HCT116 (cell line): ENCODE measurements around the gene GRK1. TPM values are rescaled to one million over a fixed set of nuclear protein-coding genes. Genes with fewer than 3 reads are reported as not detected.

Experiments
- ATAC-seq: fragments of 200-7000 bp; cut with Tn5 transposase; 2 replicates; pipeline ENCODE4 v1.9.1; 2020; ENCODE audit warnings: mild to moderate bottlenecking, moderate library complexity
- BruUV-seq: library from RNA; stranded (reverse); fragments of 400-500 nt; replicated peaks from 2 replicates; lab custom pipeline; 2021; lab: Mats Ljungman, UMichigan
- CTCF ChIA-PET: fragments of 300-600 bp; sonication (Branson Sonifier 250); formaldehyde crosslinking; loops from one replicate; lab custom pipeline; 2021; ENCODE audit warnings: antibody characterized with exemption; lab: Charles Lee
- POLR2A ChIA-PET: fragments of 300-600, 350-600 bp; sonication (Branson Sonifier 250); formaldehyde crosslinking; loops from one replicate; lab custom pipeline; 2021; ENCODE audit warnings: antibody characterized with exemption; lab: Charles Lee
- RAD21 ChIA-PET, 2 experiments: fragments of 300-600 bp; sonication (Branson Sonifier 250); formaldehyde crosslinking; loops; one replicate each; lab custom pipeline; 2023; ENCODE audit warnings: low total read pairs in 2 of 2; ENCODE audit not compliant: uncharacterized antibody in 2 of 2, unreplicated experiment in 2 of 2, low non-redundant PET in 1 of 2; lab: Charles Lee
- DNase-seq: peaks from one replicate; pipeline ENCODE4 v3.0.0-alpha.2; 2010; ENCODE audit warnings: low read depth, low spot score
- H2AFZ ChIP-seq: fragments of 200-600 bp; shearing (Covaris generic), sonication (generic); 2 replicates; pipeline ENCODE4 v1.6.1; 2017; ENCODE audit warnings: low read depth, mixed run types, mixed read lengths, antibody characterized with exemption, low read length; ENCODE audit not compliant: poor library complexity, severe bottlenecking
- H3K27ac ChIP-seq: 2 replicates; pipeline ENCODE4 v1.5.1; 2012; ENCODE audit warnings: low read depth, low read length
- H3K27me3 ChIP-seq: fragments of 200-600 bp; sonication (generic); 2 replicates; pipeline ENCODE4 v1.6.1; 2016; ENCODE audit warnings: mixed run types, low read length, mixed read lengths; ENCODE audit not compliant: insufficient read depth
- H3K36me3 ChIP-seq, 2 experiments: fragments of 200-500 bp in 1 of 2; fragments of 200-600 bp in 1 of 2; sonication (Bioruptor generic) in 1 of 2; sonication (generic) in 1 of 2; 2 replicates each; pipeline versions ENCODE4 v1.5.1 to v1.6.1; 2014 to 2016; ENCODE audit warnings: low read length in 2 of 2, inconsistent platforms in 1 of 2, mixed read lengths in 1 of 2, mixed run types in 1 of 2; ENCODE audit not compliant: insufficient read depth in 2 of 2, control insufficient read depth in 1 of 2
- H3K4me1 ChIP-seq, 2 experiments: fragments of 200-600 bp in 1 of 2; sonication (generic) in 1 of 2; 2 replicates each; pipeline versions ENCODE4 v1.5.1 to v1.6.1; 2012 to 2017; ENCODE audit warnings: low read length in 2 of 2, inconsistent platforms in 1 of 2, mild to moderate bottlenecking in 1 of 2, mixed read lengths in 1 of 2, mixed run types in 1 of 2, moderate library complexity in 1 of 2; ENCODE audit not compliant: insufficient read depth in 2 of 2, control insufficient read depth in 1 of 2
- H3K4me2 ChIP-seq: fragments of 200-600 bp; sonication (generic); 2 replicates; pipeline ENCODE4 v1.6.1; 2017; ENCODE audit warnings: mixed run types, low read length, mixed read lengths
- H3K4me3 ChIP-seq, 2 experiments: fragments of 200-600 bp in 1 of 2; sonication (generic) in 1 of 2; replicated peaks in 1 of 2; 2 replicates each; pipeline ENCODE4 v1.5.1; 2011 to 2016; ENCODE audit warnings: low read length in 2 of 2, control low read depth in 1 of 2, low read depth in 1 of 2, mild to moderate bottlenecking in 1 of 2, mixed read lengths in 1 of 2, mixed run types in 1 of 2
- H3K79me2 ChIP-seq: fragments of 200-600 bp; sonication (generic); 2 replicates; pipeline ENCODE4 v1.6.1; 2017; ENCODE audit warnings: mild to moderate bottlenecking, mixed run types, low read length, moderate library complexity, mixed read lengths; ENCODE audit not compliant: insufficient read depth
- H3K9ac ChIP-seq: fragments of 200-600 bp; sonication (generic); 2 replicates; pipeline ENCODE4 v1.6.1; 2016; ENCODE audit warnings: low read length, mixed read lengths
- H3K9me2 ChIP-seq: fragments of 200-600 bp; sonication (generic), shearing (Covaris generic); 2 replicates; pipeline ENCODE4 v1.6.1; 2017; ENCODE audit warnings: mixed run types, mild to moderate bottlenecking, moderate library complexity; ENCODE audit not compliant: insufficient read depth
- H3K9me3 ChIP-seq, 2 experiments: fragments of 200-500 bp in 1 of 2; fragments of 200-600 bp in 1 of 2; sonication (Bioruptor generic) in 1 of 2; sonication (generic) in 1 of 2; 2 replicates each; pipeline ENCODE4 v1.6.1; 2014 to 2017; ENCODE audit warnings: low read length in 2 of 2, mixed read lengths in 2 of 2, inconsistent platforms in 1 of 2, low read depth in 1 of 2, mild to moderate bottlenecking in 1 of 2, mixed run types in 1 of 2, moderate library complexity in 1 of 2; ENCODE audit not compliant: control insufficient read depth in 1 of 2, insufficient read depth in 1 of 2
- H4K20me1 ChIP-seq: fragments of 200-600 bp; sonication (generic), shearing (Covaris generic); 2 replicates; pipeline ENCODE4 v1.6.1; 2017; ENCODE audit warnings: mixed run types, mild to moderate bottlenecking, moderate library complexity; ENCODE audit not compliant: insufficient read depth
- CBX3 ChIP-seq: IDR thresholded peaks from 2 replicates; pipeline ENCODE4 v1.6.1; 2012; ENCODE audit warnings: low read depth
- EZH2 ChIP-seq: fragments of 200-600 bp; sonication (generic); IDR thresholded peaks from 2 replicates; pipeline ENCODE4 v1.6.1; 2017; ENCODE audit warnings: antibody characterized with exemption, mixed run types
- EZH2phosphoT487 ChIP-seq: fragments of 200-600 bp; IDR thresholded peaks from 2 replicates; pipeline ENCODE4 v1.6.1; 2018; ENCODE audit warnings: antibody characterized with exemption, borderline replicate concordance
- FOSL1 ChIP-seq: IDR thresholded peaks from 2 replicates; pipeline ENCODE4 v1.6.1; 2012; ENCODE audit warnings: low read depth
- JUND ChIP-seq: IDR thresholded peaks from 2 replicates; pipeline ENCODE4 v1.6.1; 2012
- POLR2A ChIP-seq: IDR thresholded peaks from 2 replicates; pipeline ENCODE4 v1.7.0; 2011; ENCODE audit warnings: borderline replicate concordance; ENCODE audit not compliant: insufficient read depth, insufficient read length; ENCODE audit errors: extremely low read depth
- SIN3A ChIP-seq: IDR thresholded peaks from 2 replicates; pipeline ENCODE4 v1.6.1; 2012; ENCODE audit warnings: low read depth
- SP1 ChIP-seq: IDR thresholded peaks from 2 replicates; pipeline ENCODE4 v1.6.1; 2012; ENCODE audit warnings: low read depth
- SRF ChIP-seq: IDR thresholded peaks from 2 replicates; pipeline ENCODE4 v1.6.1; 2012; ENCODE audit warnings: low read depth
- TCF7L2 ChIP-seq: IDR thresholded peaks from 2 replicates; pipeline ENCODE4 v1.7.0; 2011; ENCODE audit warnings: borderline replicate concordance, inconsistent platforms; ENCODE audit not compliant: insufficient read depth, insufficient read length; ENCODE audit errors: extremely low read depth
- YY1 ChIP-seq: IDR thresholded peaks from 2 replicates; pipeline ENCODE4 v1.6.1; 2011; ENCODE audit warnings: low read length, low read depth, moderate library complexity, mild to moderate bottlenecking; ENCODE audit not compliant: insufficient replicate concordance; ENCODE audit errors: extremely low read depth
- intact Hi-C: fragments of 100-400 bp; cut with micrococcal nuclease; formaldehyde crosslinking; loops from 2 replicates; pipeline ENCODE4 v1.10.0; 2022
- total RNA-seq: library from RNA; stranded (reverse); gene quantifications from one replicate; pipeline ENCODE4 v1.2.1, GENCODE V29; 2021; ENCODE audit not compliant: unreplicated experiment
- TF ChIP-seq, protein P1 (sequence below): IDR thresholded peaks from 2 replicates; pipeline ENCODE4 v1.6.1; 2012
- TF ChIP-seq, protein P2 (sequence below): IDR thresholded peaks from 2 replicates; pipeline ENCODE4 v1.6.1; 2011; ENCODE audit warnings: mild to moderate bottlenecking, low read length, moderate library complexity; ENCODE audit not compliant: insufficient replicate concordance; ENCODE audit errors: extremely low read depth

GRK1 gene
- total RNA-seq, 1 experiment from 2014 or later: not detected

DNA sequence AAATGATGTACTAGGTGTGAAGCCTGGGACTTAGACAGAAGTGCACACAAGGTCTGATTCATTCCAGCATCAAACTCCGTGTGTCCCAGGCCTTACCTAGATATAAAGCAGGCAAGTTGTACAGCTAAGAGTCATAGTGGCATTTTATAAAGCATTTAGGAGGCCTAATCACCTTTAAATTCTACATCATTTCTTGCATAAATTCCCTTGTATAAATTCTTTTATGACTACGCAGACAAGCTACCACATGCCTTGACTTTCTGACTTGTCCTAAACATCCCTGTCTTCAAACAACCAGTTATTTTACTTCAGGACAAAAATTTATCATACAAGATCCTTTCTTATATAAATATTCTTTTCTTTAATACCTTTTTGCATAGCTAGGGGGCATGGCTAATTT is 114.6 kb downstream of the GRK1 start:
- no peaks in the 10 kb centered on the region for H4K20me1 ChIP-seq
- H3K4me1 ChIP-seq: peaks cover 12 to 16% of the 10 kb centered on the region in 2 experiments
- ChIA-PET POLR2A (no interaction called here), RAD21 (no interaction called here), CTCF (no interaction called here)
- no peaks in the 10 kb centered on the region for H3K27me3 ChIP-seq
- DNase-seq: no peak
- no peaks in the 10 kb centered on the region for H3K36me3 ChIP-seq
- ATAC-seq: no peak
- no peaks in the 10 kb centered on the region for H3K79me2 ChIP-seq
- H3K4me2 ChIP-seq: no peak overlapping the region
- no peaks in the 10 kb centered on the region for H3K9me3 ChIP-seq
- no peak overlapping the region for H3K4me3 ChIP-seq
- H3K9ac ChIP-seq: no peak overlapping the region
- no peaks in the 10 kb centered on the region for H3K9me2 ChIP-seq
- intact Hi-C loops: no loop called here
- BruUV-seq: no TSS peak
- H3K27ac ChIP-seq: no peak overlapping the region
- TF ChIP-seq, protein P1, sequence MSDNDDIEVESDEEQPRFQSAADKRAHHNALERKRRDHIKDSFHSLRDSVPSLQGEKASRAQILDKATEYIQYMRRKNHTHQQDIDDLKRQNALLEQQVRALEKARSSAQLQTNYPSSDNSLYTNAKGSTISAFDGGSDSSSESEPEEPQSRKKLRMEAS: no peak
- TF ChIP-seq POLR2A (no peak), YY1 (no peak), SRF (no peak), CBX3 (no peak), SP1 (no peak), EZH2phosphoT487 (no peak), SIN3A (no peak), EZH2 (no peak), FOSL1 (no peak), TCF7L2 (no peak), JUND (no peak)
- TF ChIP-seq, protein P2, sequence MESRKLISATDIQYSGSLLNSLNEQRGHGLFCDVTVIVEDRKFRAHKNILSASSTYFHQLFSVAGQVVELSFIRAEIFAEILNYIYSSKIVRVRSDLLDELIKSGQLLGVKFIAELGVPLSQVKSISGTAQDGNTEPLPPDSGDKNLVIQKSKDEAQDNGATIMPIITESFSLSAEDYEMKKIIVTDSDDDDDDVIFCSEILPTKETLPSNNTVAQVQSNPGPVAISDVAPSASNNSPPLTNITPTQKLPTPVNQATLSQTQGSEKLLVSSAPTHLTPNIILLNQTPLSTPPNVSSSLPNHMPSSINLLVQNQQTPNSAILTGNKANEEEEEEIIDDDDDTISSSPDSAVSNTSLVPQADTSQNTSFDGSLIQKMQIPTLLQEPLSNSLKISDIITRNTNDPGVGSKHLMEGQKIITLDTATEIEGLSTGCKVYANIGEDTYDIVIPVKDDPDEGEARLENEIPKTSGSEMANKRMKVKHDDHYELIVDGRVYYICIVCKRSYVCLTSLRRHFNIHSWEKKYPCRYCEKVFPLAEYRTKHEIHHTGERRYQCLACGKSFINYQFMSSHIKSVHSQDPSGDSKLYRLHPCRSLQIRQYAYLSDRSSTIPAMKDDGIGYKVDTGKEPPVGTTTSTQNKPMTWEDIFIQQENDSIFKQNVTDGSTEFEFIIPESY: no peak
- H2AFZ ChIP-seq: no peak overlapping the region
